HepG2 (cell line): ENCODE results near the gene INHA. TPM values are rescaled to one million over a fixed set of nuclear protein-coding genes. Genes with fewer than 3 reads are reported as not detected.
A peak's percentile ranks its signal among the peaks of the same experiment; 100 is the strongest.

Experiments used
- ATAC-seq: fragments of 200-7000 bp; cut with Tn5 transposase; 3 replicates; pipeline ENCODE4 v1.9.1; 2020; ENCODE audit warnings: mild to moderate bottlenecking, moderate library complexity
- BruUV-seq: library from RNA; stranded (reverse); fragments of 400-500 nt; replicated peaks from 2 replicates; lab custom pipeline; 2021; lab: Mats Ljungman, UMichigan
- CTCF ChIA-PET: fragments of 300-600 bp; formaldehyde crosslinking; extraction: SDS; loops from one replicate; lab custom pipeline; 2021; ENCODE audit warnings: low total read pairs, inconsistent platforms, low intra/inter-chr PET ratio; lab: Yijun Ruan, JAX
- POLR2A ChIA-PET: fragments of 350-600 bp; sonication (Branson Sonifier 250); formaldehyde crosslinking; loops from one replicate; lab custom pipeline; 2020; ENCODE audit warnings: antibody characterized with exemption, inconsistent platforms; lab: Yijun Ruan, JAX
- DNase-seq: peaks from one replicate; pipeline ENCODE4 v3.0.0-alpha.2; 2015; ENCODE audit warnings: low spot score
- FAIRE-seq: peaks from 3 replicates; lab custom pipeline; 2011; peaks lifted over from hg19 to GRCh38; lab: Jason Lieb, UNC
- H2AFZ ChIP-seq: one replicate; pipeline ENCODE4 v1.6.1; 2011; ENCODE audit warnings: low read length, inconsistent platforms
- H3K27ac ChIP-seq: fragments of 300-600 bp; 3 replicates; pipeline ENCODE4 v1.8.0; 2011; ENCODE audit warnings: mixed run types, mild to moderate bottlenecking, mixed read lengths, low read length, inconsistent platforms; ENCODE audit not compliant: insufficient read depth; ENCODE audit errors: extremely low read length
- H3K27me3 ChIP-seq, 2 experiments: fragments of 200-600 bp in 1 of 2; 2 replicates in 1 of 2; 3 replicates in 1 of 2; pipeline versions ENCODE4 v1.6.0 to v1.8.0; 2011; ENCODE audit warnings: low read length in 2 of 2, mild to moderate bottlenecking in 2 of 2, moderate library complexity in 2 of 2, inconsistent platforms in 1 of 2; ENCODE audit not compliant: insufficient read depth in 2 of 2, control insufficient read depth in 1 of 2
- H3K36me3 ChIP-seq, 2 experiments: fragments of 200-600 bp in 1 of 2; replicated peaks in 1 of 2; 2 replicates in 1 of 2; 3 replicates in 1 of 2; pipeline versions ENCODE4 v1.5.1 to v1.8.0; 2011; ENCODE audit warnings: low read length in 2 of 2, inconsistent platforms in 1 of 2; ENCODE audit not compliant: insufficient read depth in 2 of 2, control insufficient read depth in 1 of 2
- H3K4me1 ChIP-seq: 2 replicates; pipeline ENCODE4 v1.5.1; 2012; ENCODE audit warnings: low read length, inconsistent platforms; ENCODE audit not compliant: insufficient read depth
- H3K4me2 ChIP-seq: 2 replicates; pipeline ENCODE4 v1.6.0; 2011; ENCODE audit warnings: low read depth, low read length, inconsistent platforms
- H3K4me3 ChIP-seq, 3 experiments: fragments of 200-600 bp in 1 of 3; sonication (generic), shearing (Covaris generic) in 1 of 3; replicated peaks in 1 of 3; 2 replicates each; pipeline ENCODE4 v1.5.1; 2011 to 2016; ENCODE audit warnings: low read length in 3 of 3, inconsistent platforms in 2 of 3, low read depth in 2 of 3, mild to moderate bottlenecking in 2 of 3, control low read depth in 1 of 3, mixed read lengths in 1 of 3; ENCODE audit not compliant: insufficient read depth in 1 of 3
- H3K79me2 ChIP-seq: one replicate; pipeline ENCODE4 v1.6.1; 2011; ENCODE audit warnings: low read length, inconsistent platforms; ENCODE audit not compliant: insufficient read depth
- H3K9ac ChIP-seq: 2 replicates; pipeline ENCODE4 v1.6.0; 2011; ENCODE audit warnings: mild to moderate bottlenecking, low read depth, low read length, inconsistent platforms; ENCODE audit not compliant: insufficient read depth
- H3K9me3 ChIP-seq: 2 replicates; pipeline ENCODE4 v1.5.1; 2012; ENCODE audit warnings: mild to moderate bottlenecking, low read length
- H4K20me1 ChIP-seq: 2 replicates; pipeline ENCODE4 v1.6.0; 2011; ENCODE audit warnings: inconsistent platforms, mild to moderate bottlenecking, low read length, moderate library complexity; ENCODE audit not compliant: insufficient read depth
- EP300 ChIP-seq, 3 experiments: sonication (generic) in 1 of 3; formaldehyde crosslinking in 1 of 3; IDR thresholded peaks; 2 replicates each; pipeline versions ENCODE4 v1.5.1 to v1.6.1; 2011 to 2020; ENCODE audit warnings: low read depth in 2 of 3, low read length in 2 of 3, borderline replicate concordance in 1 of 3, improper control_type of control experiment in 1 of 3, mild to moderate bottlenecking in 1 of 3, missing genetic modification reagents in 1 of 3, moderate library complexity in 1 of 3
- MXI1 ChIP-seq: IDR thresholded peaks from 3 replicates; pipeline ENCODE4 v1.6.1; 2012; ENCODE audit warnings: low read depth, low read length, inconsistent platforms, borderline replicate concordance
- NONO ChIP-seq, 2 experiments: fragments of 450-650 bp in 1 of 2; sonication (generic) in 1 of 2; formaldehyde crosslinking in 1 of 2; IDR thresholded peaks in 1 of 2; conservative IDR thresholded peaks in 1 of 2; 2 replicates each; pipeline versions ENCODE4 v1.6.1 to v1.8.0; 2017 to 2022; ENCODE audit warnings: mild to moderate bottlenecking in 1 of 2, missing genetic modification reagents in 1 of 2, moderate library complexity in 1 of 2
- SMARCE1 ChIP-seq: fragments of 450-650 bp; IDR thresholded peaks from 2 replicates; pipeline ENCODE4 v1.6.1; 2017; ENCODE audit warnings: borderline replicate concordance
- ZBTB4 ChIP-seq: sonication (generic); formaldehyde crosslinking; IDR thresholded peaks from 2 replicates; pipeline ENCODE4 v1.4.0; 2020; ENCODE audit warnings: missing genetic modification reagents, mild to moderate bottlenecking, borderline replicate concordance
- ZNF605 ChIP-seq: sonication (generic); formaldehyde crosslinking; IDR thresholded peaks from 2 replicates; pipeline ENCODE4 v1.8.0; 2022; ENCODE audit warnings: mild to moderate bottlenecking, missing genetic modification reagents
- ZNF687 ChIP-seq: sonication (generic); formaldehyde crosslinking; IDR thresholded peaks from 2 replicates; pipeline ENCODE4 v1.5.1; 2020; ENCODE audit warnings: mild to moderate bottlenecking, missing genetic modification reagents, moderate library complexity
- WGBS: methylation state at CpG from one replicate; pipeline ENCODE4 v1.1.6; 2017; ENCODE audit warnings: low lambda C conversion rate; 5-methylcytosine and 5-hydroxymethylcytosine counted together
- in situ Hi-C: cut with HindIII; loops from 2 replicates; pipeline ENCODE4 v1.10.0; 2017; ENCODE audit warnings: low pct_unique_long_range_greater_than_20kb; ENCODE audit not compliant: extremely low pct_ligation_motif_present
- intact Hi-C: fragments of 100-400 bp; cut with micrococcal nuclease; formaldehyde crosslinking; loops from one replicate; pipeline ENCODE4 v1.10.0; 2022; ENCODE audit not compliant: unreplicated experiment
- polyA plus RNA-seq, 8 experiments: library from polyadenylated mRNA; depleted of rRNA in 3 of 8; stranded (reverse) in 7 of 8; unstranded in 1 of 8; fragments of >200 nt; fragmentation: Illumina TruSeq in 4 of 8; extraction: Trizol in 4 of 8; gene quantifications; 2 replicates each; pipeline versions ENCODE4 v1.2.1 to v1.2.3, GENCODE V29; 2011 to 2016; ENCODE audit warnings: low read depth in 4 of 8, missing spikeins in 1 of 8, mixed read lengths in 1 of 8; ENCODE audit not compliant: insufficient read depth in 1 of 8
- total RNA-seq, 5 experiments: library from RNA; depleted of rRNA; stranded (reverse); fragments of >200 nt; fragmentation: Illumina TruSeq; extraction: Trizol; gene quantifications; 2 replicates each; pipeline ENCODE4 v1.2.3, GENCODE V29; 2016; ENCODE audit warnings: low read depth in 1 of 5

The INHA gene
- total and polyA plus RNA-seq, 2 of the 13 experiments (the other 11 are each of a cell fraction or from before 2014, with no cell fraction given), result 4.1 to 15.2 TPM

- Histone ChIP-seq H3K4me2 (peak overlapping the region; percentile 41), H4K20me1 (no peaks in the 10 kb centered on the region), H3K27me3 (no peaks in the 10 kb centered on the region), H3K36me3 (peaks cover 20 to 34% of the 10 kb centered on the region in 2 experiments; a peak in 4 of 5 replicates), H3K79me2 (no peaks in the 10 kb centered on the region), H3K9ac (0 out of 2 replicates have a peak overlapping the region, but pooled peaks have one; percentile 1), H3K4me3 (no peak overlapping the region), H2AFZ (no peak overlapping the region), H3K9me3 (no peaks in the 10 kb centered on the region), H3K4me1 (peaks cover 46% of the 10 kb centered on the region), H3K27ac (peak overlapping the region; percentile 7)
- in situ Hi-C loops (loop anchor here (5.0 kb wide), 1 partner anchor 35 kb away; the partner anchor contains the start of gene STK11IP), intact Hi-C loops (loop anchor here (5.0 kb wide), 1 partner anchor 35 kb away; the partner anchor contains the start of gene STK11IP)
- FAIRE-seq, result no peak
- CTCF ChIA-PET, result interaction anchor here (2.7 to 3.7 kb wide), 2 partner anchors 21 to 80 kb away, joined by 19 to 28 read pairs; no protein-coding TSS in a partner anchor
- no TSS peak for BruUV-seq
- WGBS, result 72% methylated on average over 18 of the region's 35 CpGs
- DNase-seq, result peak; percentile 64
- POLR2A ChIA-PET, result interaction anchor here (1.6 to 4.2 kb wide), 5 partner anchors 9 to 35 kb away, joined by 6 to 45 read pairs (median 22); partner anchors contain the start of genes CHPF, INHA, OBSL1 and STK11IP
- peak; percentile 18 for ATAC-seq
- TF ChIP-seq NONO (IDR thresholded peaks at IDR 0.05) (no peak), NONO (CRISPR knock-in tag; conservative IDR thresholded peaks at IDR 0.05) (peak; percentile 14; the same call in 1 of the 2 replicates), ZBTB4 (CRISPR knock-in tag) (0 out of 2 replicates have a peak, but pooled peaks have one; percentile 3), ZNF605 (peak; percentile 14; the same call in 1 of the 2 replicates), ZNF687 (CRISPR knock-in tag) (peak; percentile 42), EP300 (IDR thresholded peaks at IDR 0.05; ENCODE audit: low read depth in 2 of 2, low read length in 2 of 2) (0 out of 4 replicates have a peak, but pooled peaks of 1 of the 2 experiments have one; percentile 9), EP300 (CRISPR knock-in tag; IDR thresholded peaks at IDR 0.05; ENCODE audit: borderline replicate concordance) (no peak), MXI1 (0 out of 3 replicates have a peak, but pooled peaks have one; percentile 4), SMARCE1 (no peak)
Observed at GRCh38 chr2:219562049-219563020, 9.8 kb upstream of the INHA start.
